ENCODE data around the gene TP53INP2. TPM values are rescaled to one million over a fixed set of nuclear protein-coding genes. Genes with fewer than 3 reads are reported as not detected.

The TP53INP2 gene
- total and polyA plus RNA-seq, 2 of the 13 experiments (the other 11 are each of a cell fraction or from before 2014, with no cell fraction given): 5.2 to 18.8 TPM

DNA sequence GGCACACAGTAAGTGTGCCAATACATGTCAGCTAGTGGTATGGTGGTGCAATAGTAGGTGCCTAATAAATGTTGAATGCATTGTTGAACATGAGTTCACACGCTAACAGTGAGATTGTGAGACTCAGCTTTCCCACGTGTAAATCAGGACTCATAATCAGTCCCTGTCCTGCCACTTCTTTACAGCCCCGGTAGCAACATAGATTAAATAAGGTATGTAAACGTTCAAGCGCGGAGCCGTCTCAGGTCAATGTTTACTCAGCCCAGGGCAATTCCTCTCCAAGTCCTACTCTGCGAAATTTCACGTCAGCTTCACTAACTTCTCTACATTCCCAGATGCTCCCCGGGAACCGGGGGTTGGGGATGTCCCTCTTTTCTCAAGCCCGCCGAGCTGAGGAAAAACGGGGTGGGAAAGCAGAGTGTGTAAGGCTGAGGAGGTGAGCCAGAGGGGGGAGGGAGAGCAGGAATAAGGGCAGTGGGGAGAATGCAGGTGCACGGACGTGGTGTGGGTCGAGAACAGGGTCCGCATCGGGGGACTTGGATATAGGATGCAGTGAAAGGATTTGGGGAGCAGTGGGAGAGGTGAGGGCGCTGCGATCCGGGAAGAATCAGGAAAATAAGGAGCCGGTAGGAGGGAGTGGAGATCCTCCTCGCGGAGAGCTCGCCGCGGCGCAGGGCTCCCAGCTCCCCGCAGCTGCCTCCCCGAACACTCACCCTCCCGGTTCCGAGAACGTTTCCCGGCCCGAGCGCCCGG is 544 bp upstream of the TP53INP2 start (continued):
- TF ChIP-seq, protein P1, sequence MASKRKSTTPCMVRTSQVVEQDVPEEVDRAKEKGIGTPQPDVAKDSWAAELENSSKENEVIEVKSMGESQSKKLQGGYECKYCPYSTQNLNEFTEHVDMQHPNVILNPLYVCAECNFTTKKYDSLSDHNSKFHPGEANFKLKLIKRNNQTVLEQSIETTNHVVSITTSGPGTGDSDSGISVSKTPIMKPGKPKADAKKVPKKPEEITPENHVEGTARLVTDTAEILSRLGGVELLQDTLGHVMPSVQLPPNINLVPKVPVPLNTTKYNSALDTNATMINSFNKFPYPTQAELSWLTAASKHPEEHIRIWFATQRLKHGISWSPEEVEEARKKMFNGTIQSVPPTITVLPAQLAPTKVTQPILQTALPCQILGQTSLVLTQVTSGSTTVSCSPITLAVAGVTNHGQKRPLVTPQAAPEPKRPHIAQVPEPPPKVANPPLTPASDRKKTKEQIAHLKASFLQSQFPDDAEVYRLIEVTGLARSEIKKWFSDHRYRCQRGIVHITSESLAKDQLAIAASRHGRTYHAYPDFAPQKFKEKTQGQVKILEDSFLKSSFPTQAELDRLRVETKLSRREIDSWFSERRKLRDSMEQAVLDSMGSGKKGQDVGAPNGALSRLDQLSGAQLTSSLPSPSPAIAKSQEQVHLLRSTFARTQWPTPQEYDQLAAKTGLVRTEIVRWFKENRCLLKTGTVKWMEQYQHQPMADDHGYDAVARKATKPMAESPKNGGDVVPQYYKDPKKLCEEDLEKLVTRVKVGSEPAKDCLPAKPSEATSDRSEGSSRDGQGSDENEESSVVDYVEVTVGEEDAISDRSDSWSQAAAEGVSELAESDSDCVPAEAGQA (IDR thresholded peaks at IDR 0.05; ENCODE audit: low read depth): no peak; the same call in 1 of the 2 replicates
- TF ChIP-seq, protein P1 (CRISPR knock-in tag; IDR thresholded peaks at IDR 0.05; ENCODE audit: borderline replicate concordance): 0 out of 2 replicates have a peak, but pooled peaks have one; percentile 17
- TF ChIP-seq MBD4 (IDR thresholded peaks at IDR 0.05; ENCODE audit: borderline replicate concordance, low read length) (no peak), ESRRA (CRISPR knock-in tag; IDR thresholded peaks at IDR 0.05; ENCODE audit: low read depth) (0 out of 2 replicates have a peak, but pooled peaks have one; percentile 7), FOXJ3 (CRISPR knock-in tag; IDR thresholded peaks at IDR 0.05; ENCODE audit: borderline replicate concordance) (0 out of 2 replicates have a peak, but pooled peaks have one; percentile 30), SP140L (CRISPR knock-in tag; IDR thresholded peaks at IDR 0.05; ENCODE audit: borderline replicate concordance) (no peak), ZBTB7A (CRISPR knock-in tag; IDR thresholded peaks at IDR 0.05) (peak; percentile 69; the same call in 1 of the 2 replicates), ZNF44 (CRISPR knock-in tag; IDR thresholded peaks at IDR 0.05) (peak; percentile 29; the same call in 1 of the 2 replicates), ZNF746 (CRISPR knock-in tag; IDR thresholded peaks at IDR 0.05) (no peak)
- TF ChIP-seq, protein P2, sequence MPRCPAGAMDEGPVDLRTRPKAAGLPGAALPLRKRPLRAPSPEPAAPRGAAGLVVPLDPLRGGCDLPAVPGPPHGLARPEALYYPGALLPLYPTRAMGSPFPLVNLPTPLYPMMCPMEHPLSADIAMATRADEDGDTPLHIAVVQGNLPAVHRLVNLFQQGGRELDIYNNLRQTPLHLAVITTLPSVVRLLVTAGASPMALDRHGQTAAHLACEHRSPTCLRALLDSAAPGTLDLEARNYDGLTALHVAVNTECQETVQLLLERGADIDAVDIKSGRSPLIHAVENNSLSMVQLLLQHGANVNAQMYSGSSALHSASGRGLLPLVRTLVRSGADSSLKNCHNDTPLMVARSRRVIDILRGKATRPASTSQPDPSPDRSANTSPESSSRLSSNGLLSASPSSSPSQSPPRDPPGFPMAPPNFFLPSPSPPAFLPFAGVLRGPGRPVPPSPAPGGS (CRISPR knock-in tag; IDR thresholded peaks at IDR 0.05): no peak
- TF ChIP-seq, protein P3, sequence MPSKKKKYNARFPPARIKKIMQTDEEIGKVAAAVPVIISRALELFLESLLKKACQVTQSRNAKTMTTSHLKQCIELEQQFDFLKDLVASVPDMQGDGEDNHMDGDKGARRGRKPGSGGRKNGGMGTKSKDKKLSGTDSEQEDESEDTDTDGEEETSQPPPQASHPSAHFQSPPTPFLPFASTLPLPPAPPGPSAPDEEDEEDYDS (CRISPR knock-in tag; IDR thresholded peaks at IDR 0.05): peak; percentile 2; the same call in 1 of the 2 replicates
- TF ChIP-seq, protein P4, sequence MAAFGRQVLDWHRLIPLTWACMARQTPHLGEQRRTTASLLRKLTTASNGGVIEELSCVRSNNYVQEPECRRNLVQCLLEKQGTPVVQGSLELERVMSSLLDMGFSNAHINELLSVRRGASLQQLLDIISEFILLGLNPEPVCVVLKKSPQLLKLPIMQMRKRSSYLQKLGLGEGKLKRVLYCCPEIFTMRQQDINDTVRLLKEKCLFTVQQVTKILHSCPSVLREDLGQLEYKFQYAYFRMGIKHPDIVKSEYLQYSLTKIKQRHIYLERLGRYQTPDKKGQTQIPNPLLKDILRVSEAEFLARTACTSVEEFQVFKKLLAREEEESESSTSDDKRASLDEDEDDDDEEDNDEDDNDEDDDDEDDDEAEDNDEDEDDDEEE (CRISPR knock-in tag; IDR thresholded peaks at IDR 0.05): peak; percentile 87
- TF ChIP-seq, protein P5, sequence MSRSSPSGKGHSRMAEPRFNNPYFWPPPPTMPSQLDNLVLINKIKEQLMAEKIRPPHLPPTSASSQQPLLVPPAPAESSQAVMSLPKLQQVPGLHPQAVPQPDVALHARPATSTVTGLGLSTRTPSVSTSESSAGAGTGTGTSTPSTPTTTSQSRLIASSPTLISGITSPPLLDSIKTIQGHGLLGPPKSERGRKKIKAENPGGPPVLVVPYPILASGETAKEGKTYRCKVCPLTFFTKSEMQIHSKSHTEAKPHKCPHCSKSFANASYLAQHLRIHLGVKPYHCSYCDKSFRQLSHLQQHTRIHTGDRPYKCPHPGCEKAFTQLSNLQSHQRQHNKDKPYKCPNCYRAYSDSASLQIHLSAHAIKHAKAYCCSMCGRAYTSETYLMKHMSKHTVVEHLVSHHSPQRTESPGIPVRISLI (CRISPR knock-in tag; IDR thresholded peaks at IDR 0.05; ENCODE audit: borderline replicate concordance): no peak
- TF ChIP-seq, protein P6, sequence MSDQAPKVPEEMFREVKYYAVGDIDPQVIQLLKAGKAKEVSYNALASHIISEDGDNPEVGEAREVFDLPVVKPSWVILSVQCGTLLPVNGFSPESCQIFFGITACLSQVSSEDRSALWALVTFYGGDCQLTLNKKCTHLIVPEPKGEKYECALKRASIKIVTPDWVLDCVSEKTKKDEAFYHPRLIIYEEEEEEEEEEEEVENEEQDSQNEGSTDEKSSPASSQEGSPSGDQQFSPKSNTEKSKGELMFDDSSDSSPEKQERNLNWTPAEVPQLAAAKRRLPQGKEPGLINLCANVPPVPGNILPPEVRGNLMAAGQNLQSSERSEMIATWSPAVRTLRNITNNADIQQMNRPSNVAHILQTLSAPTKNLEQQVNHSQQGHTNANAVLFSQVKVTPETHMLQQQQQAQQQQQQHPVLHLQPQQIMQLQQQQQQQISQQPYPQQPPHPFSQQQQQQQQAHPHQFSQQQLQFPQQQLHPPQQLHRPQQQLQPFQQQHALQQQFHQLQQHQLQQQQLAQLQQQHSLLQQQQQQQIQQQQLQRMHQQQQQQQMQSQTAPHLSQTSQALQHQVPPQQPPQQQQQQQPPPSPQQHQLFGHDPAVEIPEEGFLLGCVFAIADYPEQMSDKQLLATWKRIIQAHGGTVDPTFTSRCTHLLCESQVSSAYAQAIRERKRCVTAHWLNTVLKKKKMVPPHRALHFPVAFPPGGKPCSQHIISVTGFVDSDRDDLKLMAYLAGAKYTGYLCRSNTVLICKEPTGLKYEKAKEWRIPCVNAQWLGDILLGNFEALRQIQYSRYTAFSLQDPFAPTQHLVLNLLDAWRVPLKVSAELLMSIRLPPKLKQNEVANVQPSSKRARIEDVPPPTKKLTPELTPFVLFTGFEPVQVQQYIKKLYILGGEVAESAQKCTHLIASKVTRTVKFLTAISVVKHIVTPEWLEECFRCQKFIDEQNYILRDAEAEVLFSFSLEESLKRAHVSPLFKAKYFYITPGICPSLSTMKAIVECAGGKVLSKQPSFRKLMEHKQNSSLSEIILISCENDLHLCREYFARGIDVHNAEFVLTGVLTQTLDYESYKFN (CRISPR knock-in tag; conservative IDR thresholded peaks at IDR 0.05): peak; percentile 81
